NB4 (cell line): ENCODE results near the gene DYSF.

ENCODE experiments used
- POLR2A ChIP-seq: IDR thresholded peaks from 2 replicates; pipeline ENCODE4 v1.6.1; 2011; ENCODE audit warnings: mild to moderate bottlenecking; ENCODE audit not compliant: insufficient read length; ENCODE audit errors: extremely low read depth
- TF ChIP-seq, protein P1 (sequence below): IDR thresholded peaks from one replicate; pipeline ENCODE4 v1.5.1; 2012; ENCODE audit warnings: low read depth, low read length

- TF ChIP-seq, protein P1, sequence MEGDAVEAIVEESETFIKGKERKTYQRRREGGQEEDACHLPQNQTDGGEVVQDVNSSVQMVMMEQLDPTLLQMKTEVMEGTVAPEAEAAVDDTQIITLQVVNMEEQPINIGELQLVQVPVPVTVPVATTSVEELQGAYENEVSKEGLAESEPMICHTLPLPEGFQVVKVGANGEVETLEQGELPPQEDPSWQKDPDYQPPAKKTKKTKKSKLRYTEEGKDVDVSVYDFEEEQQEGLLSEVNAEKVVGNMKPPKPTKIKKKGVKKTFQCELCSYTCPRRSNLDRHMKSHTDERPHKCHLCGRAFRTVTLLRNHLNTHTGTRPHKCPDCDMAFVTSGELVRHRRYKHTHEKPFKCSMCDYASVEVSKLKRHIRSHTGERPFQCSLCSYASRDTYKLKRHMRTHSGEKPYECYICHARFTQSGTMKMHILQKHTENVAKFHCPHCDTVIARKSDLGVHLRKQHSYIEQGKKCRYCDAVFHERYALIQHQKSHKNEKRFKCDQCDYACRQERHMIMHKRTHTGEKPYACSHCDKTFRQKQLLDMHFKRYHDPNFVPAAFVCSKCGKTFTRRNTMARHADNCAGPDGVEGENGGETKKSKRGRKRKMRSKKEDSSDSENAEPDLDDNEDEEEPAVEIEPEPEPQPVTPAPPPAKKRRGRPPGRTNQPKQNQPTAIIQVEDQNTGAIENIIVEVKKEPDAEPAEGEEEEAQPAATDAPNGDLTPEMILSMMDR, result no peak
- no peak for TF ChIP-seq POLR2A
These were observed 281.3 kb downstream of the DYSF start for GRCh38 chr2:71734620-71735019.
